ENCODE measurements around the gene CNPPD1.

The CNPPD1 gene

GRCh38 chr2:219158025-219158424 lies 18.7 kb downstream of the CNPPD1 start:
- no peak for DNase-seq

- DNase-seq, result no peak
Measured at GRCh38 chr2:219157396-219157795, 19.3 kb downstream of the CNPPD1 start.

GRCh38 chr2:219155054-219155644 lies 21.6 kb downstream of the CNPPD1 start:
- DNase-seq, result no peak

GRCh38 chr2:219149667-219150066 lies 27.1 kb downstream of the CNPPD1 start:
- no peak for DNase-seq

DNA sequence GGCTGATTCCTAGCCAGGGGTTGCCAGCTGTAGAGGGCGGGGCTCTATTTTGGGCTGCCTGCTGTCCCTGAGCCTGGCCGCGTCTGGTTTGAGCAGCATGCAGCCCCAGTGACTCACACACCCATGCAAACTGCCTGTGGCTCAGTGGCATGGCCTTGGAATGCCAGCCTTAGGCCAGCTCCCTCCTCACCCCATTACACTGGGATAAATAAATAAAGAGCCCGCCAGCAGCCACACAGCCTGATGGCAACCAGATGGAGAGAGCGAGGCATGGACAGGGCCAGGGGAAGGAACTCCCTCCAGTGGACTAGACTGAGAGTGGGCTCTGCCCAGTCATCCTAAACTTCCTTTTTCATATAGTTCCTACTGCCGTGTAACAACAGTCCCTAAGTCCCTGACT lies 34.4 kb downstream of the CNPPD1 start:
- no peak for DNase-seq

- no peak for DNase-seq
Measured at GRCh38 chr2:219140722-219141121, 36.0 kb downstream of the CNPPD1 start.

DNA sequence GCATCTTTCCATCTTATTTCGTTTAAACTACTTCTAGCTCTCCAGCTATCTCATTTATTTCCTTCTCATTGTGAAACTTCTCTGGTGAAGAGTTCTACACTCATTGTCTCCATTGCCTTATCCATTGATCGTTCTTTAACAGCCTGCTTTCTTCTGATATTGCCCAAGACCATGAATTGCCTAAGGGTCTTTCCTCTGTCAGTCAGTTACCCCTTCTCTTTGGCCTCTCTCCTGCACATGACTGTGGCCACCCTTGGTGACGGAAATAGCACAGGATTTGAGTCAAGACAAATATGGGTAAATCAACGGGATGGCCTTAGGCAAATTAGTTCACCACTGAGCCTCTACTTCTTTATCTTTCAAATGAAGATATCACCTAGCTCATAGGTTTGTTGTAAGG lies 42.7 kb downstream of the CNPPD1 start:
- no peak for DNase-seq

- no peak for DNase-seq
Measured at GRCh38 chr2:219131744-219132143, 45.0 kb downstream of the CNPPD1 start.

DNA sequence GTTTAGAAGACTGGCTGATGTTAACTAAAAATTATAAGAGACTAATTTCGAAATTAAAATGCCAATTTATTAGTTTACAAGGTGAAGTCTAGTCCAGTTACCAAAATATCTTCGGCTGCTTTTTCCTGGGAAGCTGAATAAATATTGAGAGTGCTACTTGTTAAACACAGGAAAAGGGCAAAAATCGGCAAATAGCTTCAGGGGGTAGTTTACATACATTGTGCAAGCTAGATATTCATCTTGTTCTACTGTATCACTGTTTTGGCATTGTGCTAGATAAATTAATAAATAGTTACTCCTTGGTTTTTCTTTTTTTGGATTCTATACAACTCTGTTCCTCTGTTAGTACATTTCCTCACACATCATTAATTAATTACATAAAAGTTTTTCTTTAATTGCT lies 45.4 kb downstream of the CNPPD1 start:
- no peak for DNase-seq

DNA sequence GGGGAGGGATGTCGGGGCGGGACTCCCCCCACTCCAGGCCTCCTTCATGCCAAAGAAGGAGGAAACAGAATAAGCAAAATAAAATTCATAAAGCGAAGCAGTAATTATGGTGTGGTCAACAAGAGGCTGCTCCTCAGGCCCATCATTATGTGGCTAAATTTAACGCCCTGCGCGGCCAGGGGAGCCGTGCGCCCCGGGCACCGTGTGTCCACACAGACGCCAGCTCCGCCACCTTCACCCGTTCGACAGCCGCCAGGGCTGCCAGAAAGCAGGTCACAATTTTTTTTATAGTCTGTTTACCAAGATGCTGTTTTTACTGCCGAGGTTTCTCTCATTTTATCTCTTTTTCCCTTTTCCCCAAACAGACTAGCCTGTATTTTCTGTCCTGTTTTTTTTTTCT lies 47.1 kb downstream of the CNPPD1 start:
- DNase-seq, result no peak

GRCh38 chr2:219128396-219128795 lies 48.3 kb downstream of the CNPPD1 start:
- no peak for DNase-seq

GRCh38 chr2:219127037-219127635 lies 49.6 kb downstream of the CNPPD1 start:
- DNase-seq, result no peak

GRCh38 chr2:219126555-219126954 lies 50.2 kb downstream of the CNPPD1 start:
- DNase-seq, result no peak

GRCh38 chr2:219125886-219126270 lies 50.8 kb downstream of the CNPPD1 start:
- DNase-seq, result no peak

DNA sequence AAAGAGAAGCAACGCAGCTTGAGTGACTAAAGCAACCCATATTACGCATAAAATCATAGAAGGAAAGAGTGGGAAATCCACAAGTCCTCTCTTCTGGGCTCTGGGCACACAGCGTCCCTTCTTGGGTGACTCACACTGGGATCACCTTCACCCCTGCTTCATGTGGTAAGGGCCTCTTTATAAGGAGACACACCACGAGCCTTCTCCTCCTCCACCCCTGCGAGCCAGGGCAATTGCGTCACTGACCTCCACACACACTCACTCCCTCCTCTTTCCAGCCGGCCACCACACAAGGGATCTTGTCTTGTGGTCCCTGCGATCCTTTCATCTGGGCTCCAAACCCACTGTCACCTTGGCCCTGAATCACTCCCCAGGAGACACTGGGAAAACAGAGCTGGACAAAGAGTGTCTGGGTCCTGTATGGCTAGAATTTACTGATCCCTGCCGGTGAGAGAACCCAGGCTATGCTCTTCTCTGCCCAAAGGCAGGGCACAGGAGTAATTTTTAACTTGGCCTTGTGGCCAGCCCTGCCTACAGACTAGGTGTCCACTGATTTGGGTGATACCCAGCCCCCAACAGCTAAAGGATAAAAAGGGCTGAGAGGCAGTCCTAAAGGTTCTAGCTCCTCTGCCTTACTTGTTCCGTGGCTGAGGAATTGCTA lies 51.4 kb downstream of the CNPPD1 start:
- no peak for DNase-seq

DNA sequence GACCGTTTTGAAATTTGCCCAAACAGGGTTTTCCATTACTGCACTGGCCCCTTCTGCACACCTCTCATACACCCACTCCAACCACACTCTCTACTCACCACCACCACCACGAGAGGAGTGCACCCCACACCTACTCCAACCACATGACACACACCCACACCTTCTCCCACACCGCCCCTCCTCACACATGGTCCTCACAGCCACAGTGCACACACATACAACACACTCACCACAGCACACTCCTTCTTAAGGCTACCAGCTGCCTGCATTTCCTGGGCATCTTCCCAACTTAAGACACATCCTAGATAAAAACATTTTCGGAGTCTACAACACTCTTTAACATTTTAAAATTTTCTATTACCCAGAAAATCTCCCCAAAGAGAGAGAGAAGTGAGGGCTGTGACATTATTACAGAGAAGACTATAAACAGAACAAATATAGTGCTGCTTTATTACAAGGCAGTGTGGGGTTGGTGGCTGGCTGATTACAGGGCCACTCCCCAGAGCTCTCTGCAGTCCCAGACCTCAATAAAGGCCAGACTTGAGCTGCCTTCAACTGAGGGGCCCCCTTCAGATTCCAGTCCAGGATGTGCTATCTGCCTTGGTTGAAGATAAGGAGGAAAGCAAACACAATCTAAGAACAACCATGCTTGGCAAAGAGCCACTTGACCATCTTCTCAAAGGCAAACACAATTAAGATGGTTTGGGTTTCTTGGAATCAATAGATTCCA lies 52.2 kb downstream of the CNPPD1 start:
- no peak for DNase-seq

GRCh38 chr2:219123356-219124135 lies 53.2 kb downstream of the CNPPD1 start:
- DNase-seq, result no peak

DNA sequence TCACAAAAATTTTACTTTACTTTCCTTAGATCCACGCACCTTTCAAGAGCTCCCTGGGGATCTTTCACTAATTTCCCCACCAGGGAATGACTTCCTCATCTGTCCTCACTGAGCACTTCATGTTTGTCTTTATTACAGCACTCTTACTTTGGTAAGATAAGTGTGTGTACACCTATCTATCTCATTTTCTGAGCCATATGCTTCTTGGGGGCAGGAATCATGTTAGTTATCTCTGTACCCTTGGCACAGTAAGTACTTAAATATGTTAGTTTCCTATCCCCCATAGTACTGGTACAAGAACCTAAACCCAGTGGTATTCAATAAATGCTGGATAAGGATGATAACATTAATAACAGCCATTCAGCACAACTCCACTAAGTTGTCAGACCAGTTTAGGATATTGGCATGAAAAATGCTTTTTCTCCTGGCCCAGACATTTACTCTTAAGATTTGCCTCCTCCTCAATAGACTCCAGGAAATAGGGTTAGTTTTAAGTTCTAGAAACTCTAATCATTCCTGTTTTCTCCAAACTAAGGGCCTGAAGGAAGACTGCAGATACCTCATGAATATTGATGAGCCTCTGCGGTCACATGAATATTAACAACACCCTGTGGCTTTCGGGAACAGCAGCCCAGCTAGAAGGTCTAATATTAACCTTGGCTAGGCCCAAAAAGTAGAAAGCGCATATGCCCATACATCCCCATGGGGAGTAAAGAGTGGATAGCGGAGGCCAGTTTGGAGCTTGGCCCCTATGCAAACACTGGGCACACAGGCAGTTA lies 54.3 kb downstream of the CNPPD1 start:
- no peak for DNase-seq

All from DMS 273 treated with DMSO at 0.1 percent for 48 hours (cell line).